MV-4-11 (cell line): ENCODE measurements around the gene S100A8.
"Not testable (repeated sequence)": the region's sequence is repeated elsewhere in the genome, so short reads cannot be mapped to it uniquely, and the experiment has no call there.

Source experiments
- DNase-seq: peaks from one replicate; lab custom pipeline; 2025; lab: John Stamatoyannopoulos, UW

S100A8 gene

DNA sequence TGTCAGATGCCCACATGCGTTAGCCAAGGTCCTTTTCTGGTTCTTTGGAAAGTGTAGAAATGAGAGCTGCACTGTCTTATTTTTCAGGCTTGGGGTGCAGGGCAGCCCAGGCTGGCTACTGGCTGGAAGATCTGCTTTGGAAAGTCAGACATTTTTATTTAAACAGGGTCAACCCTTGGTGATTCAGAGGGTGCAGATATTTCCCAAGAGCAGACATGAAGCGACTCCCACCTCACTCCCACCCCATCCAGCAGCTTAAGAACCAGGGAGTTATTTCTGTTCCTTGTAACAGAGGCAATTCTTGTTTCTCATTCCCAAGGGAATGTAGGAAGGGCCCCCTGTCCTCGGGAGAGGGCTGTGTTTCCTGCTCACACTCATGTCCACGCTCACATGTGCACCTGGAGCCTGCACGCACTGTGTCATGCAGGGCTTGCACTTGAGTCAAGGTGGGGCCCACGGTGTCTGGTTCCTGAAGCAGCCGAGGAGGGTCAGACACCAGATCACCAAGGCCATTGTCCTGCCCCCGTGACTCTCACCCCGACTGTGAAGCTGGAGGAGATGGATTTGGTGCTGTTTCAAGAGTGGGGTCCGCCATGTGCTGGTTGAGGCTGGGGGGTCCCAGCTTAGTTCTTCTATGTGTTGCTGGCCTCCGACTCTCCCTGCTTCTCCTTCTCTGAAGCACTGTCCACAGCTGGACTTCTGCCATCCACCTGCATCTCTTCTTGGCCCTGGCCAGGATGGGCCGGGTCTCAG lies 26.4 kb upstream of the S100A8 start:
- no peak for DNase-seq

DNA sequence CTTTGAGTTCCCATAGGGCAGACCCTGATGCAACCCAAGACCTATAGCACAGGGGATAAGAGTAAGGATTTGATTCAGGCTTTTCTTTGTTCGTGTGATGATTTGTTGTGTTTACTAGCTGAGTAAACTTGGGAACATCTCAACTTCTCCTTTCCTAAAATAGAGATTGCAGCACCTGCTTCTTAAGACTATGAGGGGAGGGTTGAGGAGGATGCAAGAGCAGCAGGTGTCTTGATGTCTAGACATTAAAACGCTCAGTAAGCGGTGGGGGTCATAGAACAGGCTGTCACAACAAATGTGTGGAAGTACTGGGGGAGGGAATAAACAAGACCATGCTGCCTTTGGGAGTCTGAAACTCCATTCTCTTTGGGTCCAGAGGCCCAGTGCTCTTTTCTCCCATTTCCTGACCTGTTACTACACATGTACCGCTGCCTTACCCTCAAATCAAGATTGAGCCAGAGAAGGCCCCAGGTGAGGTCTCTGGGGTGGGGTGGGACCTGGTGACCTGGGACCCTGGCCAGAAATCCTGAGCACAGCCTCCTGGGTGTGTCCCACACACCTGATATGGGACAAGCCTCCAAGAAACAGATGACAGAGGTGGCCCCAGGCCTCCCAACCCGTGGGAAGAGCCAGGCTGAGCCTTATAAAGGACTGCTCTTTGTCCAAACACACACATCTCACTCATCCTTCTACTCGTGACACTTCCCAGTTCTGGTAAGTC lies 25.1 kb upstream of the S100A8 start, which contains the start of gene S100A7A:
Gene S100A7A, plus strand, starts transcription at position 671 of the 721 bp plus-strand sequence. CDS start 1,563 bp downstream, outside the sequence.
- no peak for DNase-seq

DNA sequence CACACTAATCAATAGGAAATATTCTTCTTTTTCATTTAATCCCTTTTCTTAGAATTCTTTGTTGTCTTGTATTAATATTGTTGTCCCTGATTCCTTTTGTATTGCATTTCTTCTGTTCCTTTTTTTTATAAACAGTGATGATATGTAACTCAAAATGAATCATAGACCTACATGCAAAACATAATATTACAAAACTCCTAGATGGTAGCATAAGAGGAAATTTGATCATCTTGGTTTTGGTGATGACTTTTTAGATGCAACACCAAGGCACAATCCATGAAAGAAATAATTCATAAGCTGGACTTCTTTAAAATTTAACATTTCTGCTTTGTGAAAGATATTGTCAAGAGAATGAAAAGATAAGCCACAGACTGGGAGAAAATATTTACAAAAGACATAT lies 23.1 kb upstream of the S100A8 start:
- not testable (repeated sequence) for DNase-seq

DNA sequence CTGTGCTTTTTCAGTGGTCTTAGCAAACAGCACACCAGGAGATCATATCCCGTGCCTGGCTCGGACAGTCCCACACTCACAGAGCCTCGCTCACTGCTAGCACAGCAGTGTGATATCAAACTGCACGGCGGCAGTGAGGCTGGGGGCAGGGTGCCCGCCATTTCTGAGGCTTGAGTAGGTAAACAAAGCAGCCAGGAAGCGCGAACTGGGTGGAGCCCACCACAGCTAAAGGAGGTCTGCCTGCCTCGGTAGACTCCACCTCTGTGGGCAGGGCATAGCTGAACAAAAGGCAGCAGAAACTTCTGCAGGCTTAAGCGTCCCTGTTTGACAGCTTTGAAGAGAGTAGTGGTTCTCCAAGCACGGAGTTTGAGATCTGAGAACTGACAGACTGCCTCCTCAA lies 16.4 kb upstream of the S100A8 start:
- not testable (repeated sequence) for DNase-seq

DNA sequence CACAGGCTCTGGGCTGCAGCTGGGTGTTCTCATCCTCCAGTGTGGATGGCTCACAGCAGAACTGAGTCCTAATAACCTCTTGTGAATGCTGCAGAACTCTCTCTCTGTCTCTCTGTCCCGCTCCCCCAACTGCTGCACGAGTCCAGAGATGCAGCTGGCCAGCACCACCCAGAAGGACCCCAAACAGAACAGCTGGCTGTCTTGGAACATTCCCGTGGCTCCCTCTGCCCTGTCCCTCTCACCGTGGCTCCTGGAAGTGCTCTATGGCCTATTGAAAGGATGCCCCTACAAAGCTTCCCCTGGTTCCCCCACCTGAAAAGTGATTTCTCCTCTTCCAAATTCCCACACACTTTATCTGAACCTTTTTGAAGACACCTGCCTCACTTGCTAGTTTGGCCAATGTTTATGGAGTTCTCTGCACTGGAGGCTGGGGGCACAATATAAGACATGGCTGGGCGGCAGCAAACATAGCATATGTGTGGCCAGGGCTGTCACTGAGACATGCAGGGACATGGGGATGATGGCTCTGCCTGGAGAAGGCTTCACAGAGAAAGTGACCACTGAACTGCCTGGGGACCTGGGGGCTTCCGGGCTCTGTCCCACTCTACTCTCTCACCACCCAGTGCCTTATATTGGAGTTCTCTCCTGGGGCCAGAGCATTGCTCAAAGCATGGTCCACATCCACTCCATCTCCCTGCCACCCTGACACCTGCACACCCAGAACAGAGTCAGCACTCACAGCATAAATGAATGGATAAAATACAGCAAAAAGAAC lies 15.1 kb upstream of the S100A8 start:
- DNase-seq = not testable (repeated sequence)

DNA sequence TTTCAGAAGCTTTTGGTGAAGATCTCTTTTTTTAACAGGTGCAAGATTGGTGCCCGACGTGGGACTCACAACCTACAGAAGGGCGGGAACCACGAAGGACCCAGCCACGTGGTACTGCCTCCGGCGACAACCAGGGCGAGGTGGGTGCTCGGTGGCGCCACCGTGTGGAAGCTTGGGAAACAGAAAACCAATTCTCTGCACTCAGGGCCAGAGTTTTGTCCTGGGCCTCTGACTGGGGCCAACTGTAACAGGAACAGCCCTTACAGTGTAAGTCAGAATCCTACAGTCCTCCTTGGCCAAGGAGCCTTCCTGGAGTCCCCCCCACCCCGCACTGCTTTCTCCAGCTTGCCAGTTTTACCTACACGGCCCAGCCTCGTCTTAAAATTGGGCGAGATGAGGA lies 13.9 kb upstream of the S100A8 start:
- peak; percentile 52 for DNase-seq

DNA sequence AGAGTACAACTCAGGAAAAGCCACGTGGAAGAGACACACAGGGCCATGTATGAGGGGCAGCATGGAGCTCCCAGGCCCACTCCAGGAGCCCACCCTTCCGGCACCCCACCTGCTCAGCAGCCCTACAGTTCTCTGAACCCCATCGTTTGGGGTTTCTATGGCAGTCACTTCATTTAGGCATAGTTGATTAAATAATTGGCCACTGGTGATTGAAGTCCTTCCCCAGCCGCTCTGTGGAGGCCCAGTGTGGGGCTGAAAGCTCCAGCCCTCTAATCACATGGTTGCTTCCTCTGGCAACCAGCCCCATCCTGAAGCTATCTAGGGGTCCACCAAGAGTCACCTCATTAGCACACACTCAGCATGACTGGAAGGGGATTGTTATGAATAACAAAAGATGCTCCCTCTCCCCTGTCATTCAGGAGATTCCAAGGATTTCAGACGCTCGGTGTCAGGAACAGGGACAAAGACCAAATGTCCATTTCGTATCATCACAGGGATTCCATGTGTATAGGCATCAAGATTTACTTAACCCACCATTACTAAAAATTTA lies 13.3 kb upstream of the S100A8 start:
- no peak for DNase-seq

DNA sequence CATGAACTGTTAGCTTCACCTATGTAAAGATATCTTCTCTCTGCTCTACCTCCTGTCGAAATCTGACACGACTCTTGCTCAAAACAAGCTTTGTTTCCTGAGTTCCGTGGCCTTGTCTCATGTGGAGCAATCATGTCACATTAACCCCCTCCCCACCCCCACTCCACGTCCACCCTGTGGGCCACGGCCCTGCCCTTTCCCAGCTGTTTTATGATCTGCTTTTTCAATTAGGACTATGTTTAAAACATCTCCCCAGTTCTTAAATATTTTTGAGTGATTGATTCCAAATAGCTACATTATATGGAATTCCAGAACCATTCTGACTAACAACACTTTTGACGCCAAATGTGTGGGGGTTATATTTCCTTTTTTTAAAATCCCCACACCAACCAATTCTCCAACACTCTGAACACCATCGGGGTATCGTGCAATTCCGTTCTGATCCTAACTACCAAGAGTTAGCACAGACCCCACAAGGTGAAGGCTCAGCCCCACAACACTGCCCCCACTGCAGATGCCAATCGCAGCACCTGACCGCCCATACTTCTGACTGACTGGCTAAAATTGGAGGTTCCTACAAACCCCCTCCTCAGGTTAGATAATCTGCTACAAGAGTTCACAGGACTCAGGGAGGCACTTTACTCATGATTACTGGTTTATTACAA lies 12.7 kb upstream of the S100A8 start:
- DNase-seq = no peak

DNA sequence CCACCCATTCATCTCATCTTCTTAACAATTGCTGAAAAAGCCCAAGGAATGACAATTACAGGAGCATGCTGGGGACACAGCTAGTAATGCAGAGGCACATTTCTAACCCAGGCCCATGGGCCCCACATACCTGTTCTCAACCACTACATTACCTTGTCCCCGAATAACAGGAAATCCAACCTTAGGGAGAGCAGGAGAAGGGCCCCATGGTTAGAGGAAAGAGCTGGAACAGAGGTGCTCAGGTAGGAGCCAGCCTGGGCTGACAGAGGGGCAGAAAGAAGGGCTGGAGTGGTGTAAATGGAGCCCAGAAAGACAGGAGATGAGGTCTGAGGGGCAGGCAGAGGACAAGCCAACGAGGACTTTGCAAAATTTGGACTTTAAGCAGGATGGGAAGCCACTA lies 11.4 kb upstream of the S100A8 start:
- DNase-seq = no peak

DNA sequence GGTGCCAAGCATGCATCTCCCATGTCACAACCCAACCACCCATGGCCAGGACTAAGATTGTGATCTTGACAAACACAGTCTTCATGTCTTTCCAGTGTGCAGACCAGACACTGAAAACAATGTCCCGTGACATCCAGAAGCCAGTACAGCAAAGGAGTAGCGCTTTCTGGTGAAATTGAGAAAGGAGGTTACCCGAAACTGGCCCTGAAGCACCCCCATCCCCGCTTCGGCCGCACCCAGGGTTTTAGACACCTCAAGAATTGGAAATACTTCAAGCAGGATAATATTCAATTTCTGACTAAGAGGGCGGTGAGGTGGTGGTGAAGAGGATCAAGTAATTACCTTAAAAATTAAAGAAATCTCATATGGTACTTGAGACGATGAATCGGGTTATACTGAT lies 10.6 kb upstream of the S100A8 start:
- DNase-seq = no peak

DNA sequence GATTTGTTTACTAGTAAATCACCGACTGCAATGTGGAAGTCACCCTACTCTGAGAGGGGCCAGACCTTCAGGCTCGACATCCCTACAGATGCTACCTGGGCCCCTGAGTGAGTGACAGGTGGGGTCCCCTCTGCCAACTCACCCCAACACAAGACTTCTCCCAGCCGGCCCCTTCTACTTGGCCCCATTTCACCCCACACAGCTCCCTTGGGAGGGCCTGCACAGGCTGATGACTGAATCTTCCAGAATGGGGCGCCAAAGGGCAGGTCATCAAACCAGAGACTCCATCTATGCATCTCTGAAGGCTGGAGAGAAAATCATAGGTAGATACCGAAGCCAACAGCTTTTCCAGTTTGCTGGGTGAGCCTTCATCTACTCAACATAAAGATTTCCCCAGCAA lies 9.4 kb upstream of the S100A8 start:
- no peak for DNase-seq

DNA sequence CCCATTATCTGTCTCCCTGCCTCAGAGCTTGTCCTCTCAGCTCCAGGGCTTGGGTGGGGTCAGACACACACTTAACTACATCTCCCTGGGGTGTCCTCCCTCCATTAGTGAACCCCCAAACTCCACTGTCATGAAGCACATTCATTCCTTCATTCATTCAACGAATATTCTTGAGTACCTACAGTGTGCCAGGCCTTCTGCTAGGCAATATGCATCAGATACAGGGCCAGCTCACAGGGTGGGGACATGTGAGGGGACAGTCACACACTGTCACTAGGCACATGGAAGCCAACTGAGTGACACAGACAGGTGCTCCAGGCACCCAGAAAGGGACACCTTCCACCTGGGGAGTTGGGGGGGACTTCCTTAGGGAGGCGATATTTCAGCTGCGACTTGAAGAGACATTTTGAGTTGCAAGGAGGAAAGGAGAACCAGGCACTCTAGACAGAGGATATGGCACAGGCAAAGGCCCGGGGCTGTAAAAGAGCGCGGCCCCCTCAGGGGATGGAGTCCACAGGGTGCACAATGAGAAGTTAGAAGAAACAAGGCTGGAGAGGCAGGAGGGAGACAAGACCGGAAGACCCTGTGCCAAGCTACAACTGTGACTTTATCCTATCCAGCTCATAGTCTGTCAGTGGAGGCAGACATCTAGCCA lies 8.7 kb upstream of the S100A8 start:
- DNase-seq = no peak

DNA sequence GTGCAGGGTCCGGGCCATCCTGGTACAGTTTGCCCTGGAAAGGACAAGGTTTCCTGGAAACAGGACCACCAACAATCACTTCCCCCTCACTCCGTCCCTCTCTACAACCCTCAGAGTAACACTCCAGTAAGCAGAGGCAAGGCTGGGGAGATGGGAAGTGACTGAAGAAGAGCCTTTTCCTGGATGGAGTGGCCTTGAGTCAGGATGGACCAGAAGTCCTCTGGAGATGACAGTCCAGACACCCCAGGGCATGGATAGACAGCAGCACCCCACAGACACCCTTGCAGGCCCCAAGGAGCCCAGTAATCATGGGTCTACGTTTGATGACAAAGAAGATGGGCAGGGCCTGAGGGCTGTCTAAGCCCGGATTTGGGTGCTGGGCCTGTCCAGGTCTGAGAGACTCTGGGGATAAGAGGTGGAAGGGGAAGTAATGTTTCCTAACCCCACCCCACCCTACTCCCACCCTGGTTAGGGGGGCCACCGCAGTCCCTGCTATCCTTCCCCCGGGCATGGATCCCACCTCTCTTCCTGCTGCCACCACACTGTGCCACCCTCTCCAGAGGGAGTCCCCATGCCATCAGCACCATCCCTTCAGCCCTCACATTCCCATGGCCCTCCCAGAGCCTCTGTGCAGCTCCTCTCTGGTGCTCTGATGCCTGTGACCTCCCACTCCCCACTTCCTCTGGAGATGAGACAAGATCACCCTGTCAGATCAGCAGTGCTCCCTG lies 7.2 kb upstream of the S100A8 start:
- DNase-seq = no peak

DNA sequence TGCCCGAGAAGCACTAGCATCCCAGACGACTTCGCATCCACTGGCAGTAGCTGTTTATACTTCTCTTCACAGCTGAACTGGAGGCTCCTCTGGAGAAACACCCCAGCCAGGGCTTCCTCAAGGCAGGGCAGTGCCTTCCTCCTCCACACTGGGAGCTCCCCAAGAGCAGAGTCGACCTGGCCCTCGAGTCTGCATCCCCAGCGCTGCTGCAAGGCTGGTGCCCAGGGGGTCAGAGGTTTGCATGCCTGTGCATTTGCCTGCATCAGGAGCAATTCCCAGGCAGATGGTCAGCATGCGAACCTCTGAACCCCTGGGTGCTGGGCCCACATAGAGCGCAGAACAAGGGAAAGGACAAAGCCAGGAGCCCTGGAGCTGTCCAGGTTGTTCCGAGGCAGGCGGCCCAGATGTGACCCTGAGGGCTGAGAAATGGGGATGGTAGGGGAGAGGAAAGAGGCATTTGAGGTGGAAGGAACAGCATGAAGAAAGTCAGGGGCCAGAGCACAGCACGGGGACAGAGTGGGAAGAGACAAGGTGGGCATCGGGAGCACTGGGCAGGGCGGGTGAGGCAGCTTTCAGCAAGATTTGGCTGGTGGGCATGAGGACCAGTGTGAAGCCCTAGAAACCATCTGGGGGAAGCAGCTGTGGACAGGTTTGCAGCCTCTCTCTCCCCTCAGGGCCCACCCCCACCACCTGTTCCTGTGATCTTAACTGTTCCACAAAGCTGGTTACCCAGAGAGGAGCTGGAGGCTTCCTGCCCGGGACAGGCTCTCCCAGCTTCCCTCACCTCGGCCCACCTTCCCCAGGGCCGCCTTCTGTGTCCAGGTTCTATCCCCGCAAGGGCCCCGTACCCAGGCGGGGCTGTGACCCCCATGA lies 6.4 kb upstream of the S100A8 start:
- DNase-seq = no peak

DNA sequence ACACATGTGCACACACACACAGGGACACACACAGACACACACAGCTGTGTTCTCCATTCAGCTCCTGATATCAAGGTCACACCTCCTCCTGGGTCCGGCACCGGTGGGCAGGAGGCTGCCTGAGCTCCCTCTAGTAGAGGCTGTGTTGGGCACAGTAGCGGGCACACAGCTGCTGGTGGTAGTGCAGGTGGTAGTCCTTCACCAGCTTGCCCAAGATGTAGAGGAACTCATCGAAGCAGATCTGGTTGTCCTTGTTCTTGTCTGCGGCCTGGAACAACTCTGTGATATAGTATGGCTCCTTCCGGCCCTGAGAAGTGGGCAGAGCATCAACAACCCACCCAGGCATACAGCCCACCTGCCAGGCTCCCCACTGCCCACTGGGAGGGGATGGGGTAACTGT lies 5.6 kb upstream of the S100A8 start:
- no peak for DNase-seq

DNA sequence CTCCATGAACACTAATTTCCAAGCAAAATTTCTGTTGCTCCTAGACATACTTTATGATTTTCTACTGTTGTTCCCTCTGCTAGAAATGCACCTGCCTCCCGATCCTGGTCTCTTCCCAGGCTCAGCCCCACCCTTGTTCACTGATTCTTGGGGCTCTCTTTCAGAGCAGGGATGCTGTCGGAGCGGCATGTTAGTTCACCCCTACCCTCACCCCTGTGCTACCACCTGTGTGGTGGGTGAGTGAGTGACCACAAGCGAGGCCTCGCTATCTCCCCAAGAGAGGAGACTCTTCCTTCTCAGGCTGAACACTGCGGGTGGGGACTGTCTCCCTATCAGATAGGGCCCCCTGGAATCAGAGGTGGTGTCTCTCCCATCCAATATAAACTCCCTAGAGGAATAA lies 4.9 kb upstream of the S100A8 start:
- DNase-seq = no peak

DNA sequence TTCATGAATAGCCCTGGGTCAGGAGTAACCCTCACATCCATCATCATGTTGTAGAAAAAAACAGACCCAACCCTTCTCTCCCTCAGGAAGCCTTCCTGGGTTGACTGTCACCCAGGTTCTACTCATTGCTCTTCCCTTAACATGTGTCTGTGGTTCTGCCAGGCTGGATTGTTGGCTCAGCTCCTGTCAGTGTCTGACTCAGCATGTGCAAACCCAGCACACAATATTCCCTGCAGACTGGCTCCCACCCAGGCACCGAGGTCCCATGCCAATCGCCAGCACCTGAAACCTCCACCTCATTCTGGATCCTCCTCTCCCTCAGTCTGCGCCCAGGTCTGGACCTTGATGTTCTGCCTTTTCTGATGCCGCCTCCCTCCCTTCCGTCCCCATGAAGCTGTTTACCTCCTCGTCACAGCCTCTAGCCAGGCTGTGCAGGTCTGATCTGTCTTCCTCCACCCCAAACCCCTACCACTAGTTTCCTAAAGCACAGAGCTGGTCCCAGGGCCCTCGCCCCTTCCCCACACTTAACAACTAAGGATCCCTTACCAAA lies 4.3 kb upstream of the S100A8 start:
- no peak for DNase-seq

DNA sequence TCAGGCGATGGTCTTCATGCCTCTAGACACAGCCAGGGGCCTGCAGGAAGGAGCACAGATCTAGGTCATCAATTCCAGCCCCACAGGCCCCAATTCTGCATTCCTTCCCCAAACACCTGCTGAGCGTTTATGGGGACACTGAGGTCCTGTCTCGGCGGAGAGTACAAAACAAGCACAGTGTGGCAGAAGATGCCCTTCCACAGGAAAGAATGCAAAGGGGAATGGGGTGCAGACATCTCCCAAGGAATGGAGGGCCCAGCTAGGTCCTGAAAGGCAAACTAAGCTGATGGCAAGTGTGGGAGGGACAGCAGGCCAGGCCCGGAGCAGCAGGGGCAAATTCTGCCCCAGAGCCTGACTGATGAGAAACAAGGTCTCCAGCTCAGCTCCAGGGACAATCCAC lies 3.5 kb upstream of the S100A8 start:
- DNase-seq = no peak

DNA sequence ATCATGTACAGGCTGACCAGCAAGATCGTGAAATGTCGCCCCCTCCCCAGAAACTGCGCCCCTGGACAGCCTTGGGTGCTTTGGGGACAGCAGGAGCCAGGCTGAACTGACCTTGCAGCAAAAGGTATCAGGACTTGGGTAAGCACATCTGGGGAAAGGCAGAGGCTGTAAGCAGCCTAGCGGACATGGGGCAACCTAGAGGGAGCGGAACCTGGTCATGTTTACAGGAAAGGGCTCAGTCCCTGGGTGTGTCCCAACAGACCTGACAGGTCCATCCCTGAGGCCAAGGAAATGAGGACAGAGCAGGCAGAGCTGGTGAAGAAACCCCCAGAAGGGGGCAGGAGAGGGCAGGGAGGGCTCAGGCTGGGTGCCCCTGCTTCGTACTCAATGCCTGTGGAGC lies 3.1 kb upstream of the S100A8 start:
- no peak for DNase-seq
